CD4-positive, alpha-beta T cell treated with Interleukin-6 at 100 ng/mL for 8 hours (primary cell): ENCODE results near the gene CRABP2.

Source experiments
- DNase-seq: peaks from one replicate; pipeline ENCODE4 v3.0.0-alpha.2; 2020; ENCODE audit warnings: mixed read lengths, low spot score

Gene CRABP2

DNA sequence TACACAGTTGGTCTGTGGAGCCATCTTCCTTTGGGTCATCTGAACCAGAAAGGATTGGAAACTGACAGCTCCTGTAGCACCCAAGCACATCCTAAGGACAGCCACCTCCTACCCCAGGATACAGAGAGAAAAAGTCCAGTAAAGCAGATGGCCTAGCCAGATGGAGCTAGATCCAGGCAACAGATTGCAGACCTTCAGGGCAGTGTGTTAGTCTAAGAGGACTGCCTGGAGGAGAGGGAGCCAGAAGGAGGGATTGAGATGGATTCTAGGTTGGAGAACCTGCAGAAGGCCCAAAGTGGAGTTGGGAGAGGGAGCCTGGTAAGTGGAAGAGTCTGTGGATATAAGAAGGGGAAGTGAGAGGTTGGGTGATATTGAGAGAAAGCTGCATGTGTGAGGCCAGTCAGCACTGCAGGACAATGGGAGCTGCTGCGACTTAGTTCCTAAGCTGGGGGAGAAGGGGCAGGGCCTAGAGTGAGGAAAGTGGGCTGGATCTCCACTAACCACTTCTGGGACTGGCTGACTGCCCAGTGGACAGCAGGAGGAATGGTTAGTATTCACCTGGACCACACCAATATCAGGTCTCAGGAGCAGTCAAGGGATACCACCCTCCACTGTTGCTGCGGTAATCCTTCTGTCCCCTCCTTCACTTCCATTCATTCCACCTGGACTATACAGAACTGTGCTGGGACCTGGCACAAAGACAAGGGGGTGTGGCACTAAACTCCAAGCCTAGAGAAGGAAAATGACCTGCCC, 50.1 kb downstream of the CRABP2 start:
- DNase-seq: no peak

DNA sequence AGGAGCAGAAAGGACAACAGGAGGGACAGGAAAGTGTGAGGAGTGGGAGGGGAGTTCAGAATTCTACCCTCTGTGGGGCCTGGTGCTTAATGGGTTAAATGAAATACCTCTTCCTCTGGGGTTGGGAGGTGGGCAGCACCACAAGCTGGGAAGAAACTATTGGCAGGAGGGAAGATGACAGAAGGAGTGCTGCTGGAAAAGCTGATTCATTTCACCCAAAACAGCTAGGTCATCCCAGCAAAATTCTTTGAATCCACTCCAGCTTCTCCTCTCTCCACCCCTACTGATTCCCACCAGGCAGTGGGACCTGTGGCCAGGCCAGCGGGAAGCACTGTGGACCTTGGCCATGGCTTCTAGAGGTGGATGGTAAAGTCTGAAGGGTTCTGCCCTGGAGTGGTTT, 50.7 kb downstream of the CRABP2 start:
- no peak for DNase-seq

DNA sequence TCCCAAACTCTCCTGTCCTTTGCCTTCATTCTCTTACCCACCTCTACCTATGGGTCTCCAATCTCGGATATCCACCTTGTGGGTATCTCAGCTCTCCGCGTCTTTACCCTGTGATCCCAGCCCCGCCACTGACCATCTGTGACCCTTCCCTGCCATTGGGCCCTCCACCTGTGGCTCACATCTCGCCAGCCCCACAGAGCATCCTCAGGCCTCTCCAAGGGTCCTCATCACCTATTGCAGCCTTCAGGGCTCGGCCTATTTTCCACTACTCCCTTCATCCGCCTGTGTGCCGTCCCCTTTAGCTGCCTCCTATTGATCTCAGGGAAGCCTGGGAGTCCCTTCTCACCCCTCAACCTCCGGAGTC, 52.4 kb downstream of the CRABP2 start:
- no peak for DNase-seq

DNA sequence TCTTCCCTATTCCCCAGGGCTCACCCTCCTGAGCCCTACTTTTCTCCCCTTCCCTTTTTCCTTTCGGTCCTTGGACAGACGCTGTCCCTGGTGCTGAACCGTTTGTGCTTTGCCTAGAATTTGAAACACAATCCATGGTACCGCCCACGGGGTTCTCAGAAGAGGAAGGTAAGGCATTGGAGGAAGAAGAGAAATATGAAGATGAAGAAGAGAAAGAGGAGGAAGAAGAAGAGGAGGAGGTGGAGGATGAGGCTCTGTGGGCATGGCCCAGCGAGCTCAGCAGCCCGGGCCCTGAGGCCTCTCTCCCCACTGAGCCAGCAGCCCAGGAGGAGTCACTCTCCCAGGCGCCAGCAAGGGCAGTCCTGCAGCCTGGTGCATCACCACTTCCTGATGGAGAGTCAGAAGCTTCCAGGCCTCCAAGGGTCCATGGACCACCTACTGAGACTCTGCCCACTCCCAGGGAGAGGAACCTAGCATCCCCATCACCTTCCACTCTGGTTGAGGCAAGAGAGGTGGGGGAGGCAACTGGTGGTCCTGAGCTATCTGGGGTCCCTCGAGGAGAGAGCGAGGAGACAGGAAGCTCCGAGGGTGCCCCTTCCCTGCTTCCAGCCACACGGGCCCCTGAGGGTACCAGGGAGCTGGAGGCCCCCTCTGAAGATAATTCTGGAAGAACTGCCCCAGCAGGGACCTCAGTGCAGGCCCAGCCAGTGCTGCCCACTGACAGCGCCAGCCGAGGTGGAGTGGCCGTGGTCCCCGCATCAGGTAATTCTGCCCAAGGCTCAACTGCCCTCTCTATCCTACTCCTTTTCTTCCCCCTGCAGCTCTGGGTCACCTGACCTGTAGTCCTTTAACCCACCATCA, 53.0 kb downstream of the CRABP2 start:
- no peak for DNase-seq
